Keratinocyte (primary cell): ENCODE measurements around the gene PPM1D.

Experiments
- CTCF ChIP-seq, 3 experiments: IDR thresholded peaks in 1 of 3; conservative IDR thresholded peaks in 1 of 3; optimal IDR thresholded peaks in 1 of 3; 2 replicates in 2 of 3; 3 replicates in 1 of 3; pipeline versions ENCODE3 to v1.5.1; 2011; ENCODE audit warnings: low read length in 3 of 3, mild to moderate bottlenecking in 3 of 3, moderate library complexity in 2 of 3, control low read depth in 1 of 3, inconsistent platforms in 1 of 3; ENCODE audit not compliant: insufficient read depth in 2 of 3; ENCODE audit errors: extremely low read depth in 1 of 3
- EZH2 ChIP-seq: IDR thresholded peaks from one replicate; pipeline ENCODE4 v1.6.1; 2012; ENCODE audit warnings: inconsistent platforms, mild to moderate bottlenecking, low read length, moderate library complexity

GRCh38 chr17:60671482-60671881 is 71.5 kb downstream of the PPM1D start:
- TF ChIP-seq EZH2 (no peak), CTCF (optimal IDR thresholded peaks at IDR 0.05 in 1 of 3, IDR thresholded peaks at IDR 0.05 in 1 of 3, conservative IDR thresholded peaks at IDR 0.05 in 1 of 3; ENCODE audit: extremely low read depth in 1 of 3, insufficient read depth in 2 of 3, low read length in 3 of 3) (no peak)
